ENCODE results near the gene ZNF138.

DNA sequence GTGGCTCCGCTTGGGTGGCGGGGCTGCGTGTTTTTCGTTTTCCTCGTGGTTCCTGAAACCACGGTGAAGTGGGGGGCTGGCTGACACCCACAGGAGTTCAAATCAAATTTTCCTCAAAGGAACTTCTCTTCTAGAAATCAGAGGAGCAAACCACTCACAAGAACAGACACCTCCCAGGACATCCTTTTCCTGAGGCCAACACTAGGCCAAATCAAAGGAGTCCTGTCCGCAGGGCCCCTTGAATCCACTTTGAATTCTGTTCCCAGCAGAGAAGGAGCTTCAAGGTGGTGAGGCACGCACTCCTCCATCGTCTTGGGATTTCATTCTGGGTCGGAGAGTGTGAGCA, 78.9 kb downstream of the ZNF138 start:
- TF ChIP-seq, protein P1, sequence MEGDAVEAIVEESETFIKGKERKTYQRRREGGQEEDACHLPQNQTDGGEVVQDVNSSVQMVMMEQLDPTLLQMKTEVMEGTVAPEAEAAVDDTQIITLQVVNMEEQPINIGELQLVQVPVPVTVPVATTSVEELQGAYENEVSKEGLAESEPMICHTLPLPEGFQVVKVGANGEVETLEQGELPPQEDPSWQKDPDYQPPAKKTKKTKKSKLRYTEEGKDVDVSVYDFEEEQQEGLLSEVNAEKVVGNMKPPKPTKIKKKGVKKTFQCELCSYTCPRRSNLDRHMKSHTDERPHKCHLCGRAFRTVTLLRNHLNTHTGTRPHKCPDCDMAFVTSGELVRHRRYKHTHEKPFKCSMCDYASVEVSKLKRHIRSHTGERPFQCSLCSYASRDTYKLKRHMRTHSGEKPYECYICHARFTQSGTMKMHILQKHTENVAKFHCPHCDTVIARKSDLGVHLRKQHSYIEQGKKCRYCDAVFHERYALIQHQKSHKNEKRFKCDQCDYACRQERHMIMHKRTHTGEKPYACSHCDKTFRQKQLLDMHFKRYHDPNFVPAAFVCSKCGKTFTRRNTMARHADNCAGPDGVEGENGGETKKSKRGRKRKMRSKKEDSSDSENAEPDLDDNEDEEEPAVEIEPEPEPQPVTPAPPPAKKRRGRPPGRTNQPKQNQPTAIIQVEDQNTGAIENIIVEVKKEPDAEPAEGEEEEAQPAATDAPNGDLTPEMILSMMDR (IDR thresholded peaks at IDR 0.05; ENCODE audit: poor library complexity, severe bottlenecking): no peak
- no peak for TF ChIP-seq POLR2AphosphoS5 (IDR thresholded peaks at IDR 0.05)
- TF ChIP-seq EZH2 (IDR thresholded peaks at IDR 0.05; ENCODE audit: borderline replicate concordance, insufficient read depth, low read length, poor library complexity, severe bottlenecking): no peak
- no peak for TF ChIP-seq TAF1 (IDR thresholded peaks at IDR 0.05; ENCODE audit: low read depth)

Measured in neural cell (in vitro differentiated cells).